Activated CD4-positive, alpha-beta T cell treated with anti-CD3 and anti-CD28 coated beads, Interleukin-2, amount 50 U/mL, for 48 hours (primary cell): ENCODE measurements around the gene ARL15.

Source experiments
- DNase-seq, 2 experiments: peaks; one replicate each; pipeline ENCODE4 v3.0.0-alpha.2; 2020

ARL15 gene

DNA sequence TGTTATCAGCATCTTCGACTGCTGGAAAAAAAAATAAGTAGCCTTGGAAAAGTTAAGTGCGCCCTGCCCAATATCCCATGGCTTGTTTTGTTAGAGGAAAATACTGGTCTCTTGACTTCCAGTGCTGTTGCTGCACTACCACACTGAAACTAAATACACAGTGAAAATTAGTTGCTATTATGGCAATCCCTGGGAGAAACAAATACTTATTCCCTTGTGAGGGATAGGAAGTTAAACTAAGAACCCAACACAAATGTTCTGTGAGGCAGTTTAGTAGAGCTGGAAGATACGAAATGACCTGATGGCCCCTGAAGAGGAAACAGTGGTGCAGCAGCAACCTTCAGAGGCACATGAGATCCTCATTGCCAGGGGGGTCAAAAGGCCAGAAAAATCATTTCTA is 164.0 kb downstream of the ARL15 start:
- no peak for DNase-seq

DNA sequence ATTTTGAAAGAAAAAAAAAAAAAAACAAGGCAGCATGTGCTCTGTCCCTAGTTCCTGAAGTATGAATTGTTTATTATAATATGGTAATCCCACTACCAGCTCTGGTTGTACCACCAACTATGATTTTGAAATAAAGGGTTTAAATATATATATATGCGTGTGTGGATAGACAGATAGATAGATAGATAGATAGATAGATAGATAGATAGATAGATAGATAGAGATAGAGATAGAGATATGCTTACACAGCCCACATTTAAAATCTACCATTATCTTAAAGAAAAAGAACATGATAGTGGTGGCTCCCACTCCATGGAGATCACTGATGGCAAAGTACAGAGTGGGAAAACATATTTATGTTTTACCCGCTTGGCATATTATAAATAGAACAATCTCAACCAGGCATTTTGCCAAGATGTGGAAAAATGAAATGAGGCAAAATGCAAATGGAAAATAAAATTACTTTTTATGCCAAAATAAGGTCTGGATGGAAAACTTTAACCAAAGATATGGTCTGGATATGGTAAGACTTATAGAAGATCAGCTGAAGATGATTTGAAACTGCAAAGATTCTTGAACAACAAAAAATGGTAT is 170.0 kb downstream of the ARL15 start:
- DNase-seq, result no peak

DNA sequence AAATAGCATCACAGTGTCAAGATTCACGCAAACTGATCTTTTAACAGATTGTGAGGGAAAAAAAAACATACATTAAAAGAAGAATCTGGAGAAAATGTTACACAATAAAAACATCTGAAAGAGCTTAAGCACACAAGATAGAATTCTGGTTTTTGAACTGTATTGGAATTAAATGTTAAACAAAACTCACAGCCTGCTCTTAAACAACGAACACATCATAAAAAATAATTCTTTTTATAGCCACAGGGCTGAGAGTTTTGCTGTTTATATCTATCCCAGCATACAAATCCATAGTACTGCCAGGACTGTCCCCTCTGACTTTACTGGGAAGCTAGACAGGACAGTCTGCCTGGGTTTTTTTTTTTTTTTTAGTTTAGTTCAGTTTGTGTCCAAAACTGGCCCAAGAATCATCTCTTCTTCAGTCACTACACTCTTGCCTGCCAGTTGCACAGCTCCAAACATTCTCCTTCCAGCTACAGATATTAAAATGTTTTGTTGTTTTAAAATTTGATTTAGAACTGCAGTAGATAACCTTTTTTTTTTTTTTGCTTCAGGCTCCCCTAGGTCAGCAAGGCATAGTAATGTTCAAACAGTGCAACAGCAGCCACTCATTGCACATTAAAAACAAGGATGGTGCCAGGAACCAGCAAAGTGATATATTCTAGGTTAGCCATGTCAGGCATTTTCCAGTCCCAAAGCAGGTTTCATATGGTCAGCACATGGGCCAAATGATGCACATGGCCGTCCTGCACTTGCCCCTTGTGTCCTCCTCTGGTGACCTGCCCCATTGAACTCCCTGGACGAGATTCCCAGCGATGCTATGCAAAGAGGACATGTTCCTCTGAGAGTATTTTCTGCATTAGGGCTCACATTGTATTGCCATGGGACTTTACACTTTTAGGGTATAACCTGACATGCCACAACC is 173.6 kb downstream of the ARL15 start:
- DNase-seq, result no peak

DNA sequence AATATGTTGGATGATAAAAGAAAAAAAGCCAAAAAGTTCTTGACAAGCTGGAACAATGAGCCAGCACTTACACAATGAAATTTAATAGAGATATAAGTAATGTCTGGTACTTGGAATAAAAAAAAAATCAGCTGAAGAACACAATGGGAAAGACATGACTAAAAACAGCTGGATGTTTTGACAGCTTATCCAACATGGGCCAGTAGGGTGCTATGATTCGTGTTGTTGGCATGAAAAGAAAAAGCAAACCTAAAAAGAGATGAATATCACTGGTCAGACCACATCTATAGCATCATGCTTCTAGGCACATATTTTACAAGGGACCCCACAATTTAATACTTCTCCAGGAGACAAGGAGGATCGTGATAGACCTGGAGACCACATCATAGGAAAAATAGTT is 175.3 kb downstream of the ARL15 start:
- DNase-seq, result no peak

DNA sequence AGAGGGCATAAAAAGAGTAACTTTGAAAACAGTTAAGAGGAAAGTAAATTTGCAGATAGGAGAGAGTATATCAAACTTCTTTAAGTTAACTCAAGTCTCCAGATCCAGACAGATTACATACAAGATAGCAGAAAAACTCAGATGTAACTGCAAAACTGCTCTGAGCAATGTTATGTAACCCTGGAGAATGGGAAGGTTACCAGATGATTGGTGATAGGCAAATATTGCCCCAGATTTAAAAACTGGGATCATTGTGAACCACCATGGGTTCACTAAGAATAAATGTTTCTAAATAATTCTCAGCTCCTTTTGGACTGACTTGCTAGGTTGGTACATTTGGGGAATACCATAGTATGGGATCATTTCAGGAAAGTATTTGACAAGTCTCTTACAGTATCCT is 176.5 kb downstream of the ARL15 start:
- no peak for DNase-seq

DNA sequence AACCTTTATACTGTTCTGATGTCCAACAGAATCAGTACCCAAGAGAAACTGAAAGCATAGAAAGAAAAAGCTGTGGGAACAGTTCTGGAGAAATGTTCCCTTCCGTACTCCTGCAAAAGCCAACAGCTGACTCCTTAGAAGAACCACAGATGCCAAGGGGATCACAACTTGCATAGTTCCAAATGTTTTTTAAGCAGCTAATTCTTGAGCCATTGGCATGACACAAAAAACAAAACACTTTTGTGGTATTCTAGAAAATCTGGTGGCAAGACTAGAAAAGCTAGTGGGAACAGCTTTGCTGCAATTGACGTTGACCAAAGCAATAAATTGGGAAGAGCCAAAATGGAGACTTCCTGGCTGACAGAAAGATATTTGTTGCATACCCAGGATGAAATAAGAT is 189.9 kb downstream of the ARL15 start:
- no peak for DNase-seq

DNA sequence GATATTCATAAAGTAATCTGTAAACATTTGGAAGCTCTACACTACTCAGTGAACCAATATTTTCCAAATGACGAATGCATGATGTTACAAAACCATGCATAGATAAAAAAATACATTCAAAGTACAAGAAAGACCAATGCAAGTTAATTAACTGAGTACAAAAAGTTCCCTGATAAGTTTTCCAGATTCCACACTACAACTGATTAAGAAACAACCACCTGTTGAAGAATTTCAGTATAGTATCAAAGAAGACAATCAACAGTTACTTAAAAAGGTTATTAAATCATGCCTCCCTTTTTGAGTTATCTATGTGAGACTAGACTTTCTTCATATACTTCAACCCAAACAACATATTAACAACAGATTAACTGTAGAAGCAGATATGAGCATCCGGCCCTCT is 192.4 kb downstream of the ARL15 start:
- no peak for DNase-seq

DNA sequence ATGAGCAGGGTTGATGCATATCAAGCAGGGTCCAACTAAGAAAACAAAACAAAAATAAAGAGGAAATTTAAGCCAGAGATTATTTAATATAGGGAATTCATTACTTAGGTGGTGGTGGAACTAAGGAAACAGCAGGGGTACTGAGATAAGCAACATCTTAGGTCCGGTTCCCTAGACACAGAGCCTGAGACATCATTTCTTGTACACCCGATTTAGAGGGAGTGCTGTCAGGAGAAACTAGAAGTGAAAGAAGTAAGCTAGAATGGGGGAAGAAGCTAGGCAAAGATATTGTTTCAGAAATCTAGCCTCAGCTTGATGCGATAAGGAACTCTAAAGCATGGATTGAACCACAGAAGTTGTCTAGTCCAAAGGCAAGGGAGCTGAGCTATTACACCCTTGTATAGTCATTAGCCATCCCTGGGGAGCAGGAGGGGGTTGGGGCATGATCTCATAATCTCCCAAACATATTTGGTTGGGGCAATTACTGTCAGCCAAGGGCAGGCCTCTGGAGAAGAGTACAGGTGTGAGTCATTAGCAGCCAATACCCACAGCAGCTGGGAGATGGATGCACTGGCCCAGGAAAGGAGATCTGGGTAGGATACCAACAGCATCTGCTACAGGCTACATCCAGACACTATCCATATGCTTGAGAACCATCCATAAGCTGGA is 194.5 kb downstream of the ARL15 start:
- DNase-seq, result no peak

DNA sequence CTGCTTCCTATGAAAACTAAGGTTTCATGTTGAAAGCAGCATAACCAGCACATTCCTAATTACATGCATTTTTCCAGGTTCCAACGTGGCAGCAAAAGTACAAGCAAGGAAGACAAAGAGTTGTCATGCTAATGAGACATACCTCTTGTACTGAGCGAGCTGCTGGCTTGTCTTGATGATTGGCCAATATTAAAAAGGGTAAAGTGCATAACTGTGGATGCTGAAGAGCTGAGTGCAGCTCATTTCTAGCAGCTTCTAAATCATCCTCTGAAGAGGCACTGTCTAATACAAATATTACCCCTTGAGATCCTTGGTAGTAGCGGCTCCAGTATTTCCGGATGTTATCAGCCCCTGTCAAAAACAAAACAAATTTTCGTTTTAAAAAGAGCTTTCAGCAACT is 197.3 kb downstream of the ARL15 start:
- DNase-seq, result no peak

DNA sequence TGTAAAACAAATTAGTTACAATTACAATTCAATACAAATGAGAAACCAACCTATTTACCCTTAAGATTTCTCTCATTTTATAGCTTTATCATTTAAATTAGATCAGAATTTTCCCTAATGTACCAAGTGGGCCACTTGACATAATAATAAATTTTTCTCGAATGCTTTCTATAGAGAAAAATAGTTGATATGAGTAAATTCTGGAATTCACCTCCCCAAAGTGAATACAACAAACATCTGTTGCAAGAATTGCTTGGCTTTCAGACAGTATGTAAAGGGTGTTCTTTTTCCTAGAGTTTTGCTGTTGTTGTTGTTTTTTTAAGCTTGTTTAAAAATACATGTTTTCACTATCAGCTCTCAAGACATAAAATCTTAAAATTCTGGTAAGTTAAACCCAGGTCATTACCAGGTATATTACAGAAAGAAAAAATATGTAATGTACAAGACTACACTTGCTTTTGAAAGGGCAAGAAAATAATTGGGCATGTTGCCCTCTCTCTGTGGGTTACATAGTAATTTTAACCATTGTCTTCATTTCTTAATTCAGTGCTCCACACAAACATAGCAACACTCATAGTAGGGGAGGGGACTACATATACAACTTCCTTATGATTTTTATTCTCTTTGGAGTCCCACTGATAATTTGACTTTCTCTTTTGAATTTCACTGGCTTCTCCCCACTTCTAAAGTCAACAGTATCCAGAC is 200.6 kb downstream of the ARL15 start:
- no peak for DNase-seq

DNA sequence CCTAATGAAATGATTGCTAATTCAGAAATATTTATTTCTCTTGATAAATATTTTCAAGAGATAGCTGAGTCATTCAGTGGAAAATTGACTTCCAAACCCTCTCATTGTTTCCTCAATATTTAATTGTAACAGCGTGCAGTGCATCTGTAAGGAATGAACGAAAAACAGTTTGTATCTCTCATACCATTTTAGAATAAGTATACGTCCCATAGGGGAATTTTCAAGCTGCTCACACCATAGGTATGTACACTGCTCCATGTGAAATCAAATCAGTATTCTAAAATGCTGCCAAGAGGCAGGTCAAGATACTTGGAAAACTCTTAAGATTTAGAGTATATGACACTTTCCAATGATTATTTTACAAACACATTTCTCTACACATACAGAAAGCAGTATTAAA is 202.2 kb downstream of the ARL15 start:
- DNase-seq, result no peak

DNA sequence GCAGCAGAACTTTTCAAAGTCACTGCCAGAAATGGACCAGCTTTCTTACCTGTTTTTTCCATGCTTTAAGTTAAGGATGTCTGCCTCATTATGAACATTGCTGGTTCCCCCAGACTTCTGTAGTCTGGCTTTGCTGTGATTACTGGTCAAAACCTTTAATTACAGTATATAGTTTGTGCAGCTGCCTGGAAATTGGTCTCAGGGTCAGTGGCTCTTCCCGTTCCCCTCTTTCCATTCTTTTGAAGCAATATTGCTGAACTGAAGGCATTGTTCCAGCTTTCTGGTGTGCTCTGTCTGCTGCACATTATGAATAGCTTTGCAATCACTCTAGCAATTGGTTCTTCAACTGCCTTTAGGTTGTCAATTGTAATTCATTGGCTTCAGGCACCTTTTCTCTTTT is 206.5 kb downstream of the ARL15 start:
- no peak for DNase-seq

DNA sequence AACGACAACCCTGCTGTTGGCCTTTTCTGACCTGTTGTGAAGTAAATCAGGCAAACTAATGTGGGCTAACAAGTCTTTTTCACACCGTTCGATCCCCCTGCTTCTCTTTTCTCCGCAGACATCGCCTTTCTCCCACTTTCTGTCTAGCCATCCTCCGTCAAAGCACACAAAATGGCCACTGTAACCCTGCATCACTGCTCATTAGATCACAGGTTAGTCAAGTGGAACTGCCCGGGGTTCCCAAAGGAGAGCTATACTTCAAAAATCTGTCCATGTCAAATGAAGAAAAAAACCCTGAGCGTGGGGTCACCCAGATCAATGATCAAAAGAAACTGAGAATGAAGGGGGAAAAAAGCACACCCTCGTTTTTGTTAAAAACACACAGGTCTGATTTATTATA is 212.1 kb downstream of the ARL15 start:
- DNase-seq, result no peak

DNA sequence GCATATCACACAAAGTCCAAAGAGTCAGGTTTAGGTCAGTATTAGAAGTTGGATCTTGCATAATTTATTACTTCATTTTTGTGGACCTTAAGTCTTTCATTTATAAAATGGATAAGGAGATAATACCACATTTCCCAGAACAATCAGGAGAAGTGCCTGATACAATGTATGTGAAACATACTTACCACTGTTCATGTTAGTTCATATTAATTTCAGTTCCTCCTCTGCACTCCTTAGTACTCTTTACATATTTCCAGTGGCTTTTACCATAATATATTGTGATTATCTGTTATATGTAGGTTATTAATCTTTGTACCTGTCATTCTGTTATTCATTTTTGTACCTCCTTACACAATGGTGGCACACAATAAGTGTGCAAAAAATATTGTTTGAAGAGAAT is 214.4 kb downstream of the ARL15 start:
- no peak for DNase-seq

DNA sequence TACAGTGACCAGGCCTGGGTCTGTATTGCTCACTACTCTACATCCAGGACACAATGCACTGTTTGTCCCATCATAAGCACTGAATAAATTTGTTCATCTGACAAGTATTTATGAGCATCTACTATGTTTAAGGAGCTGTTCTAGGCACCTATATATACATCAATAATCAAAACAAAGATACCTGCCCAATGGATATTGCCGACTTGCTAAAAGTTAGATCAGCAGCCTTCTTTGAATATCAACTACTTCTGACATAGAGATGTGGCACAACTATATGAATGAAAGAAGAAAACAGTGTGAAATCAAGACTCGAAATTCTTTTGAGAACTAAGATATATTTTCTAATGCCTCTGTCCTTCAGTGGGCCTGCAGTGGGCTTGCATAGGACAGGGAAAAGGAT is 215.7 kb downstream of the ARL15 start:
- DNase-seq, result no peak

DNA sequence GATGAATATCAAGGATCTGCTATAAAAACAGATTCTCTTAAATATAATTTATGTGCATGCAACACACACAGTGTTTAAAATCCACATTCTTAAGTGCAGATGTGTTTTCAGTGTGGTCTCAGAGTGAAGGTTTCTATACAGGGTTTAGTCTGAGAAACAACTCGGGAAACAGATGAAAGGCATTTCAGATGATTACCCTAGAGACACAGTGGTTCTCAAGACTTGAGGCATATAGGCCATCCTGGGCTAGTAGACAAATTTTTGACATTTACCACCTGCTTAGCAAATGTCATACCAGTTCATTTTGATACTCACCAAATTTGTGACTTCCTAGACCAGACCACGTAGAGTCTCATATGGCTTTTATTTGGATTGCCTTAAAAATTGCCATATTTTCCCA is 216.5 kb downstream of the ARL15 start:
- no peak for DNase-seq

DNA sequence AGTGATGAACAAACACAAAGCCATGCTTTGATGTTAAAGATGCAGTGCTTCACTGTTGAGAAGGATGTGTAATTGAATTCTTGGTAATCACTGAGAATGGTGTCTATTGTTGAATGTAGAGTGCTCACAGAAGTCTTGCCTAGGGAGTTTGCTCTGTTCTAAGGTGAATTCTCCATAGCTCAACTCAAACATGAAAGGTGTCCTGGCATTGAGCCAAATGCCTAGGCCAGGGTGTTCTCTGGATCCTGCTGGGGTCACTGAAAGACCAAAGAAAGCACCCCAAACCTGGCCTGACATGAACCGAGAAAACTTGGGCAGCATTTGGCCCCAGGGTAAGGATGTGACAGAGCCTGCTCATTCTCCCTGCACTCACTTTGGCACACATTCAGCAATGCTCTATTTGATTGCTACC is 217.3 kb downstream of the ARL15 start:
- DNase-seq, result no peak

DNA sequence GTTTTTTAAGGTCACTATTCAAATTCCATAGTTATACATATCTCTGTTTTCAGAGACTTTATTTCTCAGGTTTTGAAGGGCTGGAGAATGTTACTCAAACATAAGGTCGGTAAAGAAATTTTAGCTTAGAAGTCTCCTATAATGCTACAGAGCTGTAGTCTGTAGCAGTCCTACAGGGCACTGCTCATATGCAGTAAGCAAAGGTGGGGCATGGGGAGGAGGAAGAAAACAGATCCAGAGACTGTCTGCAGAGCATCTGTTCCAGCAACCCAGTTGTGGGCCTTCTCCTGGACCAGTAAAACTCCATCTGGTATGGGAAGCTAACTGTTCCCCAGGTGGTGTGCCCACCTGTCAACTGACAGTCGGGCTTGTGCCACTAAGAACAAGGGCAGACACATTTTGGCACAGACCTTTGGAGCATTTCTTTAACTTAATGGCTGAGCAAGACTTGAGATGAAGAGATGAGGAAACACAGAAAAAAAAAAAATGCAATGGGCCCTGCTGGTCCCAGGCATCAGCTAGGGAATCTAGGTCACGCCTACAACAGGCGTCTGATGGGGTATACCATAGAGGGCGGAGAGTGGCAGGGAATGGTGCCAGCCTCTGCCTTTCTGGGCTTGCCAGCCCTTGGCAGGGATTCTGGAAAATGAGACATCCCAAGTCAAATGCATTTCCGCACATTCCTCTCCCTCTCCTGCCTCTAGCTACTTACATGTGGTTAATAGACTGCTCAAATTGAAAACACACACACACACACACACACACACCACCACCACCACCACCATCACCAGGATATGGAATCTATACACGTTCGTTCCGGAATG is 218.9 kb downstream of the ARL15 start:
- no peak for DNase-seq

DNA sequence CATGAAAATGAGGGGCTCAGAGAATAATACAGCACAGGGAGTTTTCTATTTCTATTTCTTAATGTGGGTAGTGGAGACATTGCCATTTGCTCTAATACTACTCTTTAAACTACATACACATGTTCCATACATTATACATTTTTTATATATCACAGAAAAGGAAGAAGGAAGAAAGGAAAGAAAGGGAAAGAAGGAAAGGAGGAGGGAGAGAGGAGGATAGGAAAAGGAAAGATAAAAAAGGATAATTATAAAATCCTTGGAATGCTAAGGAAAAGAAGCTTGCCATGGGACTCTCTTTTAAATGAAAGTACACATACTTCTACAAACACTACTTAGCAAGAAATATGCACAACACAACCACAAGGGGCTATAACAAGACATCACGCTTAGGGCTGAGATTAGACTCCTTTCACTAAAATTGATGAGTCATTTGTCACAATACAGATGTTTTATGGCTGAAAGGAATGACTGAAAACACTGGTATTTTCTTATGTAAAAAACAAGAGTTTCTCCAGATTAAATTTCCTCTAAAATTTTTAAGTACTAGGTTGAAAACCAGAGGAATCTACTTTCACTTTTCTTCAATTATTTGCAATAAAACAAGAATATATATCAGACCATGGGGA is 219.8 kb downstream of the ARL15 start:
- DNase-seq, result no peak

DNA sequence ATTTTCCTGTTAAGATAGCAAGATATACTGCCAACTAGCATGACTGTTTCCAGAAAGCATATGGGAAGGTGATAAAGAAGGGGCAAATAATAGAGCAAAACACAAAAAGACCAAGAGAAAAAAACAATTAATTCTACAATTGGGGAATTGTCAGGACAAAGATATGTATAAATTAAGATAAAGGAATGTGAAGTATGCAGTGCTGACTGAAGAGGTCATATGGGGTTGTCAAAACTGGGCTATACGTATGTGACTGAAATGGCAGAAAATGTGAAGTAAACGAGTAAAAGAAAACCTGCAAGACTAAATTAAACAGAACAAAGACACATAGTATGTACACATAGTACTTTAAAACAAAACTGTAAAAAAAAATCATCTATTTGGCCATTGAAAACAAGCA is 222.3 kb downstream of the ARL15 start:
- no peak for DNase-seq

DNA sequence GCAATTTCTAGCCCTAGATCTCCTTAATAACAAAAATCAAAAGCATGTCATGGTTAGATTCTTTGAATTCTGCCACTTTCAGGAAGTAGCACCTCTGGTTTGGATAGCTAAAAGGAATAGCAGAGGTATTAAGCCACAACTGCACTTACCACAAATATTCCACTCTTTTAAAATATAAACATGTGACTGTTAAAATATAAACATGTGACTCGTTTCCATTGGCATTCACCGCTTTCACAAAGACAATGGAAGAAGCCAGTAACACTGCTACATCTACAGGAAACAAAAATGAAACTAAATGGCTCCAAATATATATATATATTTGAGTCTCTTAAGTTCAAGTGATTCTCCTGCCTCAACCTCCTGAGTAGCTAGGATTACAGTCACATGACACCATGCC is 222.9 kb downstream of the ARL15 start:
- DNase-seq, result no peak

DNA sequence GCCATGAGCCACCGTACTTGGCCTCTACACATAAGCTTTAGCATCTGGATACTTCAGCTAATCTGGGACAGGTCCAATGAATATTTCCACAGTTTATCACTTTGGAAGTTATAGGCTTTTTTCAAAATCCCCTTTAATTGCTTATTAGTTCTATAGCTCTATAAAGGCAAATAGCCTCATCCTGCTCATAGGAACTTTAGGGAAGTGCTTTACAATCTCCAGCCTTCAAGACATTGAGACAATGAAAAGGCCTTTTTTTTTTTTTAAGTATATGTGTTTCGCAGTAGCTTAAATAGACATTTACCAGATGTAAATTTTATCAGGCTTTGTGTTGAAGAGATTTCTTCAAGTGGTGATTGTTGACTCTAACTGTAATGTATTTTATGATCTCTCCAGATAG is 224.2 kb downstream of the ARL15 start:
- no peak for DNase-seq
